Measurements from ENCODE around the gene PDE6D. TPM values are rescaled to one million over a fixed set of nuclear protein-coding genes. Genes with fewer than 3 reads are reported as not detected.

The PDE6D gene
- total and polyA plus RNA-seq, 2 of the 4 experiments (the other 2 are of a cell fraction): 13.8 to 24.7 TPM

- TF ChIP-seq ELK1 (IDR thresholded peaks at IDR 0.05; ENCODE audit: borderline replicate concordance, low read depth, low read length) (no peak), RAD21 (IDR thresholded peaks at IDR 0.05; ENCODE audit: low read length) (peak; percentile 40), BHLHE40 (IDR thresholded peaks at IDR 0.05; ENCODE audit: low read depth, low read length) (peak; percentile 86)
These were observed 70.9 kb downstream of the PDE6D start (continued) for GRCh38 chr2:231709981-231710798.

GRCh38 chr2:231709636-231709980 is 71.5 kb downstream of the PDE6D start:
- H2BK120ac ChIP-seq (ENCODE audit: low read depth, low read length): 0 out of 2 replicates have a peak overlapping the region, but pooled peaks have one; percentile 25
- WGBS, 2 experiments (ENCODE audit: extremely low coverage in 2 of 2, insufficient read length in 1 of 2): 1% methylated on average over 24 of the region's 33 CpGs; no CpG with 5 or more reads in 1 of the 2 experiments
- H3K36me3 ChIP-seq (ENCODE audit: control insufficient read depth, insufficient read depth, low read length): peaks cover 18% of the 10 kb centered on the region
- H4K91ac ChIP-seq (ENCODE audit: insufficient read depth, low read depth, low read length): peak overlapping the region; percentile 47
- POLR2A ChIA-PET (ENCODE audit: unreplicated experiment): no interaction called here
- peak overlapping the region; percentile 61 for H3K9ac ChIP-seq (ENCODE audit: low read depth, low read length)
- H3K9me1 ChIP-seq (ENCODE audit: insufficient read depth, low read length): peaks cover 5% of the 10 kb centered on the region; the same call in 1 of the 2 replicates
- no peak overlapping the region for H4K5ac ChIP-seq (ENCODE audit: low read depth, low read length)
- H4K8ac ChIP-seq (ENCODE audit: low read depth in 2 of 2, low read length in 2 of 2): no peak overlapping the region; a peak in 1 of 4 replicates
- H4K20me1 ChIP-seq (ENCODE audit: insufficient read depth, low read length): peaks cover 54% of the 10 kb centered on the region
- in situ Hi-C loops (cut with MboI; ENCODE audit: low sequenced_read_pairs): no loop called here
- peak overlapping the region; percentile 61 for H3K4me2 ChIP-seq (ENCODE audit: low read depth, low read length)
- H2AK9ac ChIP-seq (replicated peaks; ENCODE audit: low read depth, low read length, poor library complexity): peak overlapping the region; percentile 93
- H3K4me3 ChIP-seq (ENCODE audit: insufficient read depth, low read depth, low read length): peak overlapping the region; percentile 89
- no peak for TF ChIP-seq USF2 (IDR thresholded peaks at IDR 0.05; ENCODE audit: low read depth, low read length)
- no peak for TF ChIP-seq MXI1 (IDR thresholded peaks at IDR 0.05; ENCODE audit: borderline replicate concordance, low read depth, low read length)
- TF ChIP-seq CTCF (conservative IDR thresholded peaks at IDR 0.05; ENCODE audit: low read depth, low read length): no peak
- no peak for TF ChIP-seq NFE2L2 (IDR thresholded peaks at IDR 0.05; ENCODE audit: low read depth, low read length)
- TF ChIP-seq RCOR1 (IDR thresholded peaks at IDR 0.05; ENCODE audit: insufficient replicate concordance, low read length): no peak
- no peak for TF ChIP-seq SMC3 (IDR thresholded peaks at IDR 0.05; ENCODE audit: low read depth, low read length)
- no peak for TF ChIP-seq RAD21 (IDR thresholded peaks at IDR 0.05; ENCODE audit: low read length)
- TF ChIP-seq CHD1 (IDR thresholded peaks at IDR 0.05; ENCODE audit: low read depth, low read length): no peak
- no peak; the same call in 1 of the 2 replicates for TF ChIP-seq POLR2A (IDR thresholded peaks at IDR 0.05; ENCODE audit: low read depth, low read length)
- no peak for TF ChIP-seq CEBPB (IDR thresholded peaks at IDR 0.05; ENCODE audit: low read depth, low read length)
- no peak for TF ChIP-seq BHLHE40 (IDR thresholded peaks at IDR 0.05; ENCODE audit: low read depth, low read length)
- no peaks in the 10 kb centered on the region for H3K9me3 ChIP-seq (ENCODE audit: control insufficient read depth, insufficient read depth, low read length)
- H3K23ac ChIP-seq (ENCODE audit: low read depth, low read length): peak overlapping the region; percentile 83
- H2BK20ac ChIP-seq (ENCODE audit: low read depth, low read length): no peak overlapping the region
- H3K27ac ChIP-seq (ENCODE audit: insufficient read depth, low read length): peak overlapping the region; percentile 86
- BruUV-seq (replicated peaks): no TSS peak
- H3K56ac ChIP-seq (ENCODE audit: extremely low read depth, insufficient read depth, low read length): peak overlapping the region; percentile 38; the same call in 1 of the 2 replicates
- intact Hi-C loops (cut with micrococcal nuclease): no loop called here
- ATAC-seq (ENCODE audit: low read depth) (no peak), DNase-seq (no peak)
- H2AK5ac ChIP-seq (ENCODE audit: low read depth, low read length): peak overlapping the region; percentile 38; the same call in 1 of the 2 replicates
- peak overlapping the region; percentile 77 for H3K4ac ChIP-seq (ENCODE audit: low read depth, low read length)
- CTCF ChIA-PET: interaction anchor here (1.0 kb wide), 1 partner anchor 32 kb away, joined by 6 read pairs; no protein-coding TSS in a partner anchor
- peak overlapping the region; percentile 71 for H2BK5ac ChIP-seq (ENCODE audit: low read depth, low read length, poor library complexity, severe bottlenecking)
- peak overlapping the region; percentile 71 for H2AFZ ChIP-seq (replicated peaks; ENCODE audit: low read length, poor library complexity)
- H3K79me1 ChIP-seq (ENCODE audit: low read depth in 1 of 2, low read length in 2 of 2): peaks cover 6 to 33% of the 10 kb centered on the region in 2 experiments
- H3K14ac ChIP-seq (replicated peaks; ENCODE audit: low read depth, low read length): peak overlapping the region; percentile 77
- no peak overlapping the region for H2BK15ac ChIP-seq (ENCODE audit: low read depth, low read length)
- H3K4me1 ChIP-seq (ENCODE audit: control insufficient read depth, insufficient read depth, low read length): peaks cover 12% of the 10 kb centered on the region
- H3K27me3 ChIP-seq (ENCODE audit: control insufficient read depth, insufficient read depth, low read length): no peaks in the 10 kb centered on the region
- dilution Hi-C loops (cut with HindIII; ENCODE audit: low sequenced_read_pairs, unreplicated experiment): no loop called here
- H3K18ac ChIP-seq (ENCODE audit: low read depth, low read length): no peak overlapping the region

All from IMR-90 (cell line).